HG03103 (cell line): ENCODE data around the gene UGT1A10.
"Not testable (repeated sequence)": the region's sequence is repeated elsewhere in the genome, so short reads cannot be mapped to it uniquely, and the experiment has no call there.

ENCODE experiments used
- ATAC-seq: cut with Tn5 transposase; IDR thresholded peaks from one replicate; pipeline ENCODE4 v1.9.1; 2021; ENCODE audit warnings: low read depth; ENCODE audit not compliant: unreplicated experiment

The UGT1A10 gene

DNA sequence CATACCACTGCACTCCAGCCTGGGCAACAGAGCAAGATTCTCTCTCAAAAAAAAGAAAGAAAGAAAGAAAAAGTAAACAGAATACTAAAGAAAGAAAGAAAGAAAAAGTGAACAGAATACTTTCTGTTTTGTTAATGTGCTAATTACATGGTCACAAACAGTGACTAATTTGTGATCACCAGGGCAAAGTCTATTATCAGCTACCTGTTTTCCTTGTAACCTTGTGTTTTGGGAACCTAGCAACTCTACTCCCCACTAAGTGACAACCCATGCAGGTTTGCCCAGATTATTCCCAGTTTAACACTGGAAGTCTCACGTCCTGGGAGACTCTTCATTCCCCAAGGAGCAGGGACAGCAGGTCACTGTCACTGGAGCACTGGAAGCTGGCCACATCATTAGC lies 18.8 kb downstream of the UGT1A10 start:
- no peak for ATAC-seq

DNA sequence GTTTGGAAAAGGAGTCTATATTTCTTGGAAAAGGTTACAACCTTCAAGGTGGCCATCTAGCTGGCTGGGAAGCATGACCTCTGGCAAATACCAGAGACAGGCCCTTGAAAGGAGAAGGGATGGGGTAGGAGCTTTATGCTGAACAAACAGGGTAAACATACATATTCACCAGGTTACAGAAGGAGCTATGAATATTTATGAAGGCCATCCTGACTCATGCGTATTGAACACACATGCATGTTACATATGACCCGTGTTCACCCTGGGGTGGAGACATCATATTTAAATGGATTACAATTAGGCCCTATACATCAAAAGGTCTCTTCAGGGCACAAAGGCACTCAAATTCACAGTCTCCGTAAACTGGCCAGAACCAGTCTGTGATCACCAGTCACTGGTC lies 19.7 kb downstream of the UGT1A10 start:
- not testable (repeated sequence) for ATAC-seq

DNA sequence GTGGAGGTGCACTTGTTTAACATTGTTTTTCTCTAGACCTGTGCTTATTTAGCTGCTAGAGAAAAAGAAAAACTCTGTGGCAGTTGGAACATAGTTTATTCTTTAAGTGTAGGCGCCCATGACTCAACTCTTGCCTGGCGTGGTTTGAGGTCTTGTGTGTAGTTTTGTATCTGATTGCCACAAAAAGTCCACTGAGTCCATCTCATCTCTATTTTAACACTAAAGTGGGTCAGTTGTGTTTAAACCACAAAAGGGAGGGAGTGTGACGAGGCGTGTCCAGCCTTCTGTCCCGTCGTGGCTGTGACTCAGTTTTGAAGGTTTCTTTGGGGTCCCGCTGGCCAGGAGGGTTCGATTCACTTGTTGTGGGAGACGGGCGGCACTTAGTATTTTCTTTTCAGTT lies 20.2 kb downstream of the UGT1A10 start:
- ATAC-seq, result no peak

DNA sequence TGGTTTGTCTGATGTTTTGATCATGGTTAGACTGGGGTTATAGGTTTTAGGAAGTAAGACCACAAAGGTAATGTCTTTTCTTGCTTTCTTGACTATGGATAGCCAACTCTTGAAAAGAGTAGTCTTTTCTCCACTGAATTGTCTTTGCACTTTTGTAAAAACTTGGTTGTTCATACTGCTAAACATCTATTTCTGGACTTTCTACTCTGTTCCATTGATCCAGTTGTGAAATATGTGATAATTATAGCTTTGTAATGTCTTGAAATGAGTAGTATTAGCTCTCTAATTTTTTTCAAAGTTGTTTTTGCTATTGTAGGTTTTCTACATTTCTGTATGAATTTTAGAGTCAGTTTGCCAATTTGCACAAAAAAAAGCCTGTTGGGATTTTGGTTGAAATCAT lies 22.4 kb downstream of the UGT1A10 start:
- ATAC-seq, result no peak

DNA sequence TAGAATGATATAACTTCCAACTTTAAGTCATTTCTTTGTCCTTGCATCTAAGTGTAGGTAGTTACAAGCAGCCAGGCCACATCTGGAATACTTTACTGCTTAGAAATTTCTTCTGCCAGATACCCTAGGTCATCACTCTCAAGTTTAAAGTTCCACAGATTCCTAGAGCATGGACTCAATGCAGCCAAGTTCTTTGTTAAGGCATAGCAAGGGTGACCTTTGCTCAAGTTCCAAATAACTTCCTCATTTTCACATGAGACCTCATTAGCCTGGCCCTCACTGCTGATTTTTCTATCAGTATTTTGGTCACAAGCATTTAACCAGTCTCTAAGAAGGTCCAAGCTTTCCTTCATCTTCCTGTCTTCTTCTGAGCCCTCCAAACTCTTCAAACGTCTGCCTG lies 27.7 kb downstream of the UGT1A10 start:
- no peak for ATAC-seq

DNA sequence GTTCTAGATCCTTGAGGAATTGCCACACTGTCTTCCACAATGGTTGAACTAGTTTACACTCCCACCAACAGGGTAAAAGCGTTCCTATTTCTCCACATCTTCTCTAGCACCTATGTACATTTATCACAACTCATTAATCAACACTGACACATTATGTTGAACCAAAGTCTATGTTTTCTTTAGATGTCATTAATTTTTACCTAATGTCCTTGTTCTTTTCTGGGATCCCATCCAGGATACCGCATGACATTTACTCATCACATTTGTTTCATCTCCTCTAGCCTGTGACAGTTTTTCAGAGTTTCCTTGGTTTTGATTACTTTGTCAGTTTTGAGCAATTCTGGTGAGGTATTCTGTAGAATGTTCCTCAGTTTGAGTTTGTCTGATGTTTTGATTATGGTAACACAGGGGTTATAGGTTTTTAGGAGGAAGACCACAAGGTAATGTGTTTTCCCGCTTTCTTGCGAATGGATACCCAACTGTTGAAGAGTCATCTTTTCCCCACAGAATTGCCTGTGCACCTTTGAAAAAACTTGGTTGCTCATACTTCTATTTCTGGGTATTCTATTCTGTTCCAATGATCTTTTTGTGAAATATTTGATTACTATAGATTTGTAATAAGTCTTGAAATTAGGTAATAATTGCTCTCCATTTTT lies 32.5 kb downstream of the UGT1A10 start:
- no peak for ATAC-seq

DNA sequence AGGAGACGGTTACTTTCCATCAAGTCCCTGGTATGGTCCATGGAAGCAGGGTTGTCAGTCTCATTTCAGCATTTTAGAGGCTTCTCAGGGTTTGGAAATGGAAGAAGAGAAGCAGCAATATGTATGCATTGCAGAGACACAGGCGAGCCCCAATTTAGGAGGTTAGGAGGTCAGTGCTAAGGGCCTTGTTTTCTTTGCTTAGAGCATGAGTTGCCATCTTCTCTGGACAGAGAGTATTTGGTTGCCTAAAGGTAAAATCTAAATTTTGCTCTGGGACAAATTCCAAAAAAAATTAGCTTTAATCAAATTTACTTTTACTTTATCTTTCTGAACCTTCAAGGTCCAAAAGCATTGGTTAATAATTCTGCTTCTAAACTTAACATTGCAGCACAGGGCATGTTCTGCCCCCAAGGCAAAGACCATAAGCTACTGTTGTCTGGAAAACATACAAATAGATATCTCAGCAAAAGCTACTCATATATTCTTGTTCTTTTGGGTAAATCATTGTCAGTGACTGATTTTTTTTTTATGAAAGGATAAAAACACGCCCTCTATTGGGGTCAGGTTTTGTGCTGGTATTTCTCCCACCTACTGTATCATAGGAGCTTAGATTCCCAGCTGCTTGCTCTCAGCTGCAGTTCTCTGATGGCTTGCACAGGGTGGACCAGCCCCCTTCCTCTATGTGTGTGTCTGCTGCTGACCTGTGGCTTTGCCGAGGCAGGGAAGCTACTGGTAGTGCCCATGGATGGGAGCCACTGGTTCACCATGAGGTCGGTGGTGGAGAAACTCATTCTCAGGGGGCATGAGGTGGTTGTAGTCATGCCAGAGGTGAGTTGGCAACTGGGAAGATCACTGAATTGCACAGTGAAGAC lies 35.3 kb downstream of the UGT1A10 start, which contains the start of gene UGT1A9:
TSS of gene UGT1A9 (plus strand) at position 609 of the 872 bp plus-strand sequence. CDS start at position 646, 37 bp downstream.
- ATAC-seq, result no peak

DNA sequence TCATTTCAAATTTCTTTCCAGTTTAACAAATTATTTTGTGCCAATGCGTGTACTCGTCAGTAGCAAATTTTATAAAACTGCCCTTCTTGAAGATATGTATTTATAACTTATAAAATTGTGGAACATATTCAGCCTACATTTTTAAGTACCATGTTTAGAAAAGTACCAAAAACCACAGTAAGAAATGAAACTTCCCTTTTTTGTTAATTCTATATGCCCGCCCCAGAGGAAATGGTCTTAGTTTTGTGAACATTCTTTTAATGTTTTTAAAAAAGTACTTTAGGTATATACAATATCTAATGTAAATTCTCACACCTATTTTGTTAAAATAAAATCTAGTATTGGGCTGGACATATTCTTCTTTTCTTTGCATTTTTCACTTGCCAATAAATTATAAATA lies 36.6 kb downstream of the UGT1A10 start:
- no peak for ATAC-seq

DNA sequence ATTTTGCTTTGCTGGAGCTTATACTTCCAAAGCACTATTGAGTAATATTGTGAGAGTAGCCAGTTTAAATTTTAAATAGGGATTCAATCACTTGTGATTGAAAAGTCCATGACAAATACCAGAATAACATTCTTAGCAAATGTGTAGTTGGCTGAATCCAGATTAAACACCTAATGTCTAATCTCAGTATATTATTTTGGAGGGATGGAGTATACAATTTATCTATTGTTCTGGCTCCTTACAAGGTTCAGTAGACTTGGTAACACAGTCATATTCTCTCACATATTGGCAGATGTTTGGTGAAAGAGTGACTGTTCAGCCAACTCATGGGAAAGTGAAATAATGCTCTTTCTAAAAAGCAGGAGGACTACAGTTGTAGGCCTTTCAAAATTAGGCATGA lies 37.6 kb downstream of the UGT1A10 start:
- no peak for ATAC-seq

DNA sequence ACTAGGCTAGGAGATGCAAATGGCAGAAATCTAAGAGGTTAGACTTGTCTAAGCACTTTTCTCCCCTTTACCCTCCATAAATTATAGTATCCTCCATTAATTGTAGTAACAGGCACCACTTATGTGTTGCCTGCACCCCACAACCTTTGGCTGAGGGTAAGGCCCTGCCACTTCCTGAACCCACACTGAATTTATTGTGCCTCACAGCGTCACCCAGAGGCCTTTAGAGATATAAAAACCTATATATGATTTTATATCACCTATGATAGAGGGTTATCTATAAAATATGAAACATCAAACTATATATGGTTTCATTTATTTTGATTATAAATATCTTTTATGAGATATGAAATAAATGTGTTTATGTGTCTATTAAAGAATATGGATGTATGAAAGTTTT lies 38.1 kb downstream of the UGT1A10 start:
- no peak for ATAC-seq

DNA sequence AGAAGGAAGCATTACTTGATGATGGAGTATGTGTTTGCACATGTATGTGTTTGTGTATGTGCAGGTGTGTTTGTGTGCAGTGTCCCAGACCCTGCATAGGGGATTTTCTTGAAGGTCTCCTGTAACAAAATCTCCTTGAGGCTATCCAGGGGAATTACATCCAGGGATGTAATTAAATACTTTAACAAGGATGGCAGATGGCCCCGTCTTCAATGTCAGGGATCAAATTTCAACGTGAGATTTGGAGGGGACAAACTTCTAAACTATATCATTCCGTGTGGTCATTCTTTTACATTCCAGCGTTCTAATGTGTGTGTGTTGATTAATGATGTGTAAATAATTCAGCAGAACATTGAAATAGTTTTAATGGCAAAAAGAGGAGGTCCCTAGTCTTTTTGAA lies 38.7 kb downstream of the UGT1A10 start:
- no peak for ATAC-seq

DNA sequence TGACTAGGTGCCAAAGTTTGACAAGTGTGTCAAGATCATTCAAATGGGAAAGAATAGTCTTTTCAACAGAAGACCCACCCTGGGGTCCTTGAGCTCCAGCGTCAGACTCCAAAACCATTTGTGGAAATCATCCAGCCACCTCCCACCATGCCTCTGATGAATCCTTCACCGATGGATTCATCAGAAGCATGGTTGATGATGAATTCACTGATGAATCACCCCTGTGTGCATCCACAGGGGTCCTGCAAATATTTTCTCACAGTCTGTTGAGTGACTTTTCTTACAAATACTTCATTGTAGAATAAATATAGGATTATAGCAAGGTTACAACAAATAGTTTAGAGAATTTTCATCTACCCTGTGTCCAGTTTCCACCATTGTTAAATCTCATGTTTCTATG lies 39.8 kb downstream of the UGT1A10 start:
- ATAC-seq, result no peak

DNA sequence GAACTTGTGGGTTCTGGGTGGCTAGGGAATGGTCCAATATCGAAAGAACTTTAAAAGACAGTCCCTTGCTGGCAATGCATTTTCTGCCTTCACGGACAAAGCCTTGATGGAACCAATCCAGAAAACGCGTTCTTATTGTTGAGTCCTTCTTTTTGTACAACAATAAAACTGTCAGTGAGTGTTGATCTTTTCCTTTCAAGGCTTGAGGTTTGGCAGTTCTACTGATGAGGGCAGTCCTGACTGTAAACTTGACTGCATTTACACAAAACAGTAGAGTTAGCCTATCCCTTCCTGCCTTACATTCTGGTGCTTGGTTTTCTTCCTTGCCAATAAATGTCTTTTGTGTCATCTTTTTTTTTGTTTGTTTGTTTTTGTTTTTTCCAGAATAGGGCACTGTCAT lies 42.9 kb downstream of the UGT1A10 start:
- no peak for ATAC-seq

DNA sequence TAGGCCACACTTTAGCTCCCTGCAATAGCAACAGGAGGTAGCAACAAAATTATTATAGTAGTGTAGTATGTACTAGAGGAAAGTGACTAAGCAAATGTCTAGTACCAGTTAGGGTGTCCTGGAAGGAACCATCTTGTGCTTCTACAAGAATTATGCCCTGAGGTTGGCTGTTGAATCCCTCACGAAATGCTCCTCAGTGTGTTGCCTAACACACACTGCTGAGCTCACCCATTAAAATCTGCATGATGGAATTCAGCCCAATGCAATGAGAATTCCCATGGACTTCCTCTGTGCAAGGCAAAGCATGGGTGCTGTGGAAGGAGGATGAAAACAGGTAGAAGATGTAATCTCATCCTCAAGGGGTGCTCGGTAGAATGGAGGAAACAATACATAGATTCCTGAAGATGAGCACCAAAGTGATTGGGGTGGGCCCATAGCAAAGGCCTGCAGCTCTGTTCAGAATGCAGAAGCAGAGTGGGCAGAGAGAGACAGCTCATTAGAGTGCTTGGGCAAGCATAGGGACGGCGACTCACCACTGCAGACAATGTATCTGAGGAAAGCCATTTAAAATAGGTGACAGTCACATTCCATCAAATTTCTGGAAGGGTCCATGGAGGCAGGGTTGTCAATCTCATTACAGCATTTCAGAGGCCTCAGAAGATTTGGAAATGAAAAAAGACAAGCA lies 44.3 kb downstream of the UGT1A10 start:
- ATAC-seq, result no peak

DNA sequence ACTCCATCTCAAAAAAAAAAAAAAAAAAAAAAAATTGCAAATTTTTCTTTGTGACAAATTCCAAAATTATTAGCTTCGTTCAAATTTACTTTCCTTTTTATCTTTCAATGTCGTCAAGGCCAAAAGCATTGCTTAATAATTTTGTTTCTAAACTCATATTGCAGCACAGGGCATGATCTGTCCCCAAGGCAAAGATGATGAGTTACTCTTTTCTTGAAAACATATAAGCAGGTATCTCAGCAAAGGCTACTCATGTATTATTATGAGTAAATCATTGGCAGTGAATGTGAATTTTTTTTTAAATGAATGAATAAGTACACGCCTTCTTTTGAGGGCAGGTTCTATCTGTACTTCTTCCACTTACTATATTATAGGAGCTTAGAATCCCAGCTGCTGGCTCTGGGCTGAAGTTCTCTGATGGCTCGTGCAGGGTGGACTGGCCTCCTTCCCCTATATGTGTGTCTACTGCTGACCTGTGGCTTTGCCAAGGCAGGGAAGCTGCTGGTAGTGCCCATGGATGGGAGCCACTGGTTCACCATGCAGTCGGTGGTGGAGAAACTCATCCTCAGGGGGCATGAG lies 45.4 kb downstream of the UGT1A10 start, which contains the start of gene UGT1A7:
TSS of gene UGT1A7 (plus strand) at position 381 of the 579 bp plus-strand sequence. CDS start at position 418, 37 bp downstream.
- ATAC-seq, result no peak

DNA sequence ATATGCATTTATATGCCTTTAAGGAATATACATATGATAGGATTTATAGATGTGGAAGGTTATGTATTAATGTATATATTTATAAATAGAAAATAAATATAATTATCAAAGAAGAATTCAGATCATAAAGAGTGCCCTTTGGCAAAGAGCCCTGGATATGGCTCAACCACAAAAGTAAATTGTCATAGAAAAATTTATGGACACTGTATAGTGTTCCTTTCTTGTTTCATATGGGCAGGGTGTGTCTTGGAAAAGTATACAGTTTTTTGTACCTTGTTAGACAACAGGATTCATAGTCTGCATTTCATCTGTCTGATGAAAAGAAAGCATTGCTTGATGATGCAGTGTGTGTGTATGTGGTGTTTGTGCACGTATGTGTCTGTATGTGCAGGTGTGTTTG lies 48.4 kb downstream of the UGT1A10 start:
- no peak for ATAC-seq

DNA sequence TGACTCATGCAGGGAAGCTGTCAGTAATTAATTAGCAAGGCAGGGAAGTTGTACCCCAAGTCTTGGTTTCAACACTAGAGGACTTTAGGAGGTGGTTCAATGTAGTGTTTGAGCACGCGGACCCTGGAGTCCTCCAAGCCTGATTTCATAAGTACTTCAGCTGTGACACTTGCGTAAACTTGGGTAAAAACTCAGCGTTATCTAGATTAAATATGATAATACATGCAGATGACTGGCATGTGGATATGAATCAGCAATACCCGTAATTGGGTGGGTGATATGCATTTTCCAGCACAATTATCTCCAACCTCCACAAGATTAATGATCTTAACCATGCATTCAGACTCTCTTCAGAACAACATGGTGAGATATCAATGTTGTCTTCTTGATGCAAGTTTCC lies 50.7 kb downstream of the UGT1A10 start:
- no peak for ATAC-seq

DNA sequence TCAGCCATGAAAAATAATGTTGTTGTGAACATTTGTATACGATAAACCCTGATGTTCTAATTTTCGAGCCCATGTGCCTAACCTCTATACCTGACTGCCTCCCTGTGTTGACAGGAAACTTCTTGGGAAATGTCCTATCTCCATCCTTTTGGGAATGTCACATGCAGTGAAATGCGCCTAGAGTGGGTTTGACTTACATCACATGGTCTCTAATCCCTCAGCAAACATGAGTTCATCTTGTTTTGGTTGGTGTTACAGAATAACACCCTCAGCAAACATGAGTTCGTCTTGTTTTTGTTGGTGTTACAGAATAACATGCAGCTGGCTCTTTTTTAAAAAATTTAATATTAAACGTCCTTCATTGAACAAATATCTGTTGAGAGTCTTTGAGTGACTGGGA lies 52.1 kb downstream of the UGT1A10 start:
- ATAC-seq, result no peak

DNA sequence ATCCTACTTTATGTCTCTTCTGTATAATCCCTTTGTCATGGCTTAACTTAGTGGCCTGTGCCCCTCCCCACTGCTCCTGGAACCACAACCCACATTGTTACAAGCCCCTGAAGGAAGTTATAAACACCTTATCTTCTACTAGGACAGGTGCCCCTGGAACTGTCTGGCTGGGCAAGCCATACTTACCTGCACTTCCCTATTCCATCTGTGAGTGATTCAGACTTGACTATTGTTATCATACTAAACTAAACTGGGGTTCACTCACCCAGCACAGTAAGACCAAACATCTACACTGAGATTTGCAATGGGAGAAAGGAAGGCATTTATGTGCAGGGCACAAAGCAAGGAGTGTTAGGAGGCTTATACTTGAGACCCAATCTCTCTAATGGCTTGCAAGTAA lies 52.8 kb downstream of the UGT1A10 start:
- no peak for ATAC-seq

DNA sequence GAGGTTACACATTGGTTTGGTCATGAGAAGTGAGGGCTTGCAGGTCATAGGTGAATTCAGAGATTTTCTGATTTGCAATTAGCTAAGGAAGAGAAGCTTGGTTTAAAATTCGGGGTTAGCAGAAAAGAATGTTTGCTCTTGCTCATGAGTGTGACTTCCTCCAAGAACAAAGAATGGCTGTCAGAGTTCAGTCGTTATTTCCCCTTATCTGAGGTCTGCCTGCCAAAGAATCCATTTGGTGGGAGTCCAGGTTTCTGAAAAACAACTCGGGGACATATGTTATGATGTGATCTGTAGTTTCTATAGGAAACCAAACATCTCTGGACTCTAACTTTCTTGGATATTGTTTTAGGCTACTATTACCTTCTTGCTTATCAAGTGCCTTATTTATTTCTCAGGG lies 53.3 kb downstream of the UGT1A10 start:
- ATAC-seq, result no peak

DNA sequence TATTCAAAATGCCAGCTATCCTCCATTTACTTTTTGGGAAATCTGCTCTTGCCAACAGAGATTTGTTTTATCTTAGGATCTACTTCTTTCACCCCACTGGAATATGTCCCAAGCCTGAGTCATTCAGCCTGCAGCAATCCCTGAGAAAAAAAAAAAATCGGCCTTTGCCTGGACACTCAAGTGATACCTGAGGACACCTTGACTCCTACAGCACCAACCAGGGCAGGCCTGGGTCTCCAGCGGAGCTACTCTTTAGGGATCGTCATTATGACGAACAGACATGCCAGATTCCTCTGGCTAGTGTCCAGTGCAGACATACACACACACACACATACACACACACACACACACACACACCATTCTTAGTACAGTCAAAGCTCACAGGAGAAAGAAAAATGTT lies 54.2 kb downstream of the UGT1A10 start:
- ATAC-seq, result no peak
